Activated CD8-positive, alpha-beta memory T cell treated with anti-CD3 and anti-CD28 coated beads, Interleukin-2, amount 50 U/mL, for 1 hour (primary cell): ENCODE results near the gene D2HGDH.
"Not testable (repeated sequence)": the region's sequence is repeated elsewhere in the genome, so short reads cannot be mapped to it uniquely, and the experiment has no call there.

Source experiments
- DNase-seq: peaks from one replicate; pipeline ENCODE4 v3.0.0-alpha.2; 2020; ENCODE audit errors: extremely low read depth

Gene D2HGDH

GRCh38 chr2:241793385-241793784 lies 59.0 kb downstream of the D2HGDH start:
- DNase-seq: no peak

- DNase-seq: no peak
Observed at GRCh38 chr2:241794250-241794823, 59.9 kb downstream of the D2HGDH start.

- no peak for DNase-seq
Observed at GRCh38 chr2:241795021-241795999, 60.9 kb downstream of the D2HGDH start.

GRCh38 chr2:241796209-241796608 lies 61.8 kb downstream of the D2HGDH start:
- DNase-seq: no peak

- DNase-seq: no peak
Observed at GRCh38 chr2:241796610-241797138, 62.2 kb downstream of the D2HGDH start.

- DNase-seq: no peak
Observed at GRCh38 chr2:241797441-241798080, 63.1 kb downstream of the D2HGDH start.

- DNase-seq: no peak
Observed at GRCh38 chr2:241798081-241798630, 63.7 kb downstream of the D2HGDH start.

GRCh38 chr2:241798631-241799521 lies 64.4 kb downstream of the D2HGDH start:
- DNase-seq: no peak

GRCh38 chr2:241799522-241800197 lies 65.2 kb downstream of the D2HGDH start:
- no peak for DNase-seq

GRCh38 chr2:241800198-241800903 lies 65.9 kb downstream of the D2HGDH start:
- not testable (repeated sequence) for DNase-seq

GRCh38 chr2:241801611-241802420 lies 67.4 kb downstream of the D2HGDH start:
- no peak for DNase-seq

- DNase-seq: no peak
Observed at GRCh38 chr2:241802421-241803318, 68.2 kb downstream of the D2HGDH start.

GRCh38 chr2:241803387-241804325 lies 69.2 kb downstream of the D2HGDH start:
- DNase-seq: no peak

GRCh38 chr2:241804326-241805229 lies 70.1 kb downstream of the D2HGDH start:
- DNase-seq: no peak

- DNase-seq: not testable (repeated sequence)
Observed at GRCh38 chr2:241806217-241806616, 71.8 kb downstream of the D2HGDH start.
